Measurements from ENCODE around the gene PARD3B.
"Not testable (repeated sequence)": the region's sequence is repeated elsewhere in the genome, so short reads cannot be mapped to it uniquely, and the experiment has no call there.

Gene PARD3B

DNA sequence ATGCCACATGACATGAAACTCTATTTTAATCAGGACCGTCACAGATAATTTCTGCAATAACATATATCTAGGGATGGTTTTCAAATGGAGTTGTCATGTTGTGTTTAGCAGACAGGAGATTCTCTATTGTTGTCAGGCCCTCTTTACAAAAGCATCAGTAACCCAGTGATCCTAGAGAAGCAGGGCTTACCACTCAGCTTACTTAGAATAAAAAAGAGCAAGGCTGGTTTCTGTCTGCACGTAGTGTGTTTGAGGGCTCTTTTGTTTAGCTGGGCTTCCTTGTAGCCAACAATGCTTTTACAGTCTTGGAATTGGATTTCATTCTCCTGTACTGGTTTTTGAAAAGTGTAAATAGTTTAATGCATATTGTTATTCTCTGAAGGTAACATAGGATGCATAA lies 926.5 kb downstream of the PARD3B start:
- DNase-seq (ENCODE audit: low spot score): no peak

- no peak for DNase-seq (ENCODE audit: low spot score)
These were observed 928.5 kb downstream of the PARD3B start for GRCh38 chr2:205473791-205474190.

GRCh38 chr2:205474741-205475415 lies 929.6 kb downstream of the PARD3B start:
- no peak for DNase-seq (ENCODE audit: low spot score)

- DNase-seq (ENCODE audit: low spot score): no peak
These were observed 930.1 kb downstream of the PARD3B start for GRCh38 chr2:205475416-205475768.

- DNase-seq (ENCODE audit: low spot score): no peak
These were observed 931.9 kb downstream of the PARD3B start for GRCh38 chr2:205477016-205477705.

GRCh38 chr2:205481861-205482260 lies 936.6 kb downstream of the PARD3B start:
- DNase-seq (ENCODE audit: low spot score): no peak

DNA sequence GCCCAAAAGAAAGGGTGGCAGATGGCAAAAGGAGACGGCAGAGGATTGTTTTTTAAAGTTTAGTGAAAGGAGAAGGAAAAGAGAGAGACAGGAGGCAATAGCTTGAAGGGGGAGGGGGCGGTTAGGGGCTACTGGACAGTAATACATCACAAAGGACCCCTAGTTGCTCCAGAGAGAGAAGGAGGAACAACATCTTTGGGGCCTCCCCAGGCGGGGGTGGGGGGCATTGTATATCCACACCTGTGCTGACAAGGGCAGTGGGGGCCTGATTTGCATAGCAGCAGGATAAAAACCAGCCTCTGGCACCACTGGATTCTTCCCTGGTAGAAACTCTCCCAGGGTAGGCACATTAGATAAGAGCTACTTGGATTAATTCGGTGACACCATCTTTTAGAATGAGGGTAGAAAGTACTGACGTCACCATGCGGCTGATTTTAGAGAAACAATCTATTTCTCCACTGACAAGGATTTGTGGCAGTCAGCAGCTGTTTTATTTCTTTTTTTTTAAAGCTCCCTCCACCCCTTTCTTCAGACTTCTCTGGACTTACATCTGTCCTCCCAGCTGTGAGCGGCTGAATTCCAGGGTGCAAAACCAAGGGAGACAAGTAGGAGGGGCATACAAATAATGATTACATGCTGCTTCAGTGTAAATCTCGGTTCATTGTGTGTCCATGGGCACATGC lies 937.3 kb downstream of the PARD3B start:
- DNase-seq (ENCODE audit: low spot score): no peak

DNA sequence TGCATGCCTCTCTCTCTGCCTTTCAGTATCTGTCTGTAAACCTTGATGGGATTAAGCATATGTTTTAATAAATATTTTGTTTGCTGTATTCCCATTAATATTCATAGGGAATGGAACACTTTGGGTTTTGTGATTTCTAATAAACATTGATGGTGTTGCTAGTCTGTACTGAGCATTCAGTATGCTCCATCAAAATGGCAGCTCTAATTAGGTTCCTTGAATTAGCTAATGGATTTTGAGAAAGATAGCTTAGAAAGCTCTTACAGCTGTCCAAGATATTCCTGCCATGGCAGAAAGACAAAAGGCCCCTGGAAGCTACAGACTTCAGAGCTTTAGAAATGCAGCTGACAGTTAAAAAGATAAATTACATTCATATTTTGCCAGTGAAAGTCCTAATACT lies 937.8 kb downstream of the PARD3B start:
- DNase-seq (ENCODE audit: low spot score): no peak

GRCh38 chr2:205484215-205484614 lies 938.9 kb downstream of the PARD3B start:
- no peak for DNase-seq (ENCODE audit: low spot score)

- DNase-seq (ENCODE audit: low spot score): no peak
These were observed 939.5 kb downstream of the PARD3B start for GRCh38 chr2:205484764-205485163.

DNA sequence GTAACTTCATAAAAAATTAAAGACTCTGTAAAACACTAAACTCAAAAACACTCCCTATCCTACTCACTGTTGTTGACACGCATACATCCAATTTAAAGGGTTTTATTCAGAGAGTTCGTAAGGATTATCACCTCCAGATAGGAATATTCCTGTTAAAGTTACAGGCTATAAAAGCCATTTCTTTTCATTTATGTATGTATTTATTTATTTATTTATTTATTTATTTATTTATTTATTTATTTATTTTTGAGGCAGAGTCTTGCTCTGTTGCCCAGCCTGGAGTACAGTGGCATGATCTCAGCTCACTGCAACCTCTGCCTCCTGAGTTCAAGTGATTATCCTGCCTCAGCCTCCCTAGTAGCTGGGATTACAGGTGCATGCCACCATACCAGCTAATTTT lies 948.3 kb downstream of the PARD3B start:
- not testable (repeated sequence) for DNase-seq (ENCODE audit: low spot score)

DNA sequence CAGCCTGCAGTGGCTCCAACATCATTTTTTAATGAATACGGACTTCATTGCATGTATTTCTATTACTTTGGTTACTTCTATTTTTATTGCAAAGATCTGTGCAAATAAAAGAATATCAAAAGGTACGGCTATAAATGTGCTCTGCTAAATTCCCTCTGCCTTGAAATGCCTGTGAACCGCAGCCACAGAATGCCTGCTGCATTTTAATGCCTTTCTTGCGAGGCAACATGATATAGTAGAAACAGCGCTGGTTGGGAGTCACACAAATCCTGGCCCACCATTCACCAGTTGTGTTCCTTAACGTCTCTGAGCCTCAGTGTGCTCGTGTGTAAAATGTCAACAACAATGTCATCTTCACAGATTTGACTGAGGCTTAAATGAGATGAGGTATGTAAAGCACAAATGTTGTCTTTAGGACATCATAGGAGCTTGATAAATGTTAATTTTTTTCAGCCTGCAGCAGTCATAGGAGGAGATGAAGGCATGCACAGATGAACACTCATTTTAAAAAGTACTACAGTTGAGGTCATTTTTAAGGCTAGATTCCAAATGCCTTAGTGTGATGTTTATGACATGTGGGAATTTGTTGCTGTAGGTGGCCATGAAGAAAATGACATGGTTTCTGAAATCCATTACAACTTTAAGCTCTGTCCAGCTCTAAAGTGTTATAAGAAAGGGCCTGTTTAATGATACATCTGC lies 949.4 kb downstream of the PARD3B start:
- no peak for DNase-seq (ENCODE audit: low spot score)

- DNase-seq (ENCODE audit: low spot score): no peak
These were observed 950.5 kb downstream of the PARD3B start for GRCh38 chr2:205495819-205496218.

- no peak for DNase-seq (ENCODE audit: low spot score)
These were observed 951.1 kb downstream of the PARD3B start for GRCh38 chr2:205496370-205496769.

DNA sequence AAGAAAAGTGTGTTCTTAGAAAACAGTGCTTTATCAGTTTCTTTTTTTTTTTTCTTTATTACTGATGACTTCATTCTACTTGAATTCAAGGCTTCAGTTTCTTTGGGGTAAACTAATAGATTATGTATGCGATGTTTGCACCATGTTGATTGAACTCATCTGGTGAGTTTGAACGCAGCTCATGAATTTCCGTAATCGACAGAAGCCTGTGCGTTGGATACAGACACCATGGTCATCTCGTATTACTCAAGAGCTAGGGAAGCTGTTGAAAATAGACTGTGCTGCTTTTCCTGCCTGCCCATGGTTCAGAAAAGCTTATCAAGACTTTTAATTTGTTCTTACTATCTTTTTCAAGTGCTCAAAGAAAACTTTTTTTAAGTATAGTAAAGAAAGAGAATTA lies 951.5 kb downstream of the PARD3B start:
- DNase-seq (ENCODE audit: low spot score): no peak

DNA sequence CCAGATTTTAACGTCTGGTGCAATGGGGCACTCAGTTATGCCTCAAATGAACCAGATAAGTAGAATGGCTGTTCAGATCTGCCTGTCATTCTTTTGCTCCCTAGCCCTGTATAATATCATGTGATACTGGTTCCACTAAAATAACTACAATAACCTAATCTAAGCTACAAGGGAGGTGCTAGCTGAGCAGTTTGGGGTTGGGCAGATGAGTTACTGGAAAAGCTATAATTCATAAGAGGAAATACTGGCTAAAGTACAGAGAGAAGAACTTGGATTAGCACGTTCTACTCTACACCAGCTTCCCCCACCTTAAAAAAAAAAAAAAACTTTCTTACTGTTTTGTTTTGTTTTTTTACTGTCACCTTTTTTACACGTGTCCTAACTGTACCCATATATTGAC lies 953.7 kb downstream of the PARD3B start:
- DNase-seq (ENCODE audit: low spot score): no peak

DNA sequence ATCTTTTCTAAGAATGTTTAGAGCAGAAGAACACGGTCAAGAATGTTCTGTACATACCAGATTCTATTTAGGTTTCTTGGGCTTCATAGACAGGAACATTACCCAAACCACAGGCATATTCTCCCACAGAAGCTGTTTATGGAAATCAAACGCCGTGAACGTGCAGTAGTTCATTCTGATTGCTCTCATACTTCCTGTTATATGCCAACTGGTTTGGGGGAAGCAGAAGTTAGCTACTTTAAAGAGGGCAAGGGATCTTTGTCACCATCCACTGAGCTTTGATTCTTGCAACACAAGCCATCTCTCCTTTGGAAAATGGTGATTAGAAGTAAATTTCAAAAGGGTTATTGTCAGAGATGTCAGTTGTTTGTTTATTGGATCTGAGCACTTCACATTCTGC lies 954.8 kb downstream of the PARD3B start:
- no peak for DNase-seq (ENCODE audit: low spot score)

GRCh38 chr2:205500951-205501350 lies 955.7 kb downstream of the PARD3B start:
- DNase-seq (ENCODE audit: low spot score): no peak

DNA sequence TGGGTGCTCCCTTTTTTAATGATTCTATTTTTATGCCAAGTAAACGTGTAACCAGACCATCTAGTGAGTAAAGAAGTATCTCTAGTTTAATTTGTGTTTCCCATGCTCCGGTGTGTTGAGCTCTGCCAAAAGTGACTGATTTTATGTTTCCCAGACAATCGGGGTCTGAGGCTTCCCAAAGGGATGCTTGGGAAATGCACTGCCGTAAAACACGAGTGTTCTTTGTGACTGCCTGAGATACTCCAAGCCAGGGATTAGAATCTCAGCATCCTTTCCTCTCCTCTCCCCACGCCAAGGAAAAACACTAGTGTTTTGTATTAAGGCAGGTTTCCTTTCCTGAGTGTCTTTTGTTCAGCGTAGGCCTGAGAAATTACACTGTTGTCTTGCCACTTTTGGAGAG lies 956.6 kb downstream of the PARD3B start:
- no peak for DNase-seq (ENCODE audit: low spot score)

DNA sequence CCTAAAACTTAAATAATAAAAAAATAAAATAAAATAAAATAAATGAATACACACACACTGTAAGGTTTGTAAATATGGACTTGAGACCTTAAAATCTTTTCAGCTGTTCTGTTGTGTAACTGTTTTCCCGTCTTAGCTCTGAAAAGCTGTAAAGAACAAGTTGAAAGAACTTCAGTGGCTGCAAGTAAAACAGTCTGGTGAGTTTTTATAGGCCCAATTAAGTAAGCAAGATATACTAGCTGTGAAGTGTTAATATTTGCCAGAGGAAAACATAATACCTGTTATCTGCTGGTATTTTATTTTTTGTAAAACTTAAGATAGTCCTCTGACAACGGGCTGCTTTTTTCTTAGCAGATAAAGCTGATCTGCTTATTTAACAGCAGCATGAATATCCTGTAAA lies 960.1 kb downstream of the PARD3B start:
- DNase-seq (ENCODE audit: low spot score): no peak

DNA sequence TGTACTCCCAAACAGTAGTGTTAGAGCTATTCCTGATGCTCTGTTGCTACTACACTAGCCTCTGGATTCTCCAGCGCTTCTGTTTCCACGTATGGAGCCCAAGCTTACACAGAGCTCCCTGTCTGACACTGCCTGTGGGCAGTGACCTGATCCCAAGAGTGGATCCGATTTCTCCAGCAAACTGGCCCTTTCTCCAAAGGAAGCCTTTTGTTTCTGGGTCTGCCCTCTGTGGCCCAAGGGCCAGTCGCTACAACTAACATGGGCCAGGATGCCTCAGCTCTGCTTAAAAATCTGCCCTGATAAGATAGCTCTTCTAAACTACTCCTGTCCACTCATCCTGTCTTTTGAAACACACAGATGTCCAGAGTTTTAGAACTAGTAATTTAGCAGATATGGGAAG lies 964.4 kb downstream of the PARD3B start:
- DNase-seq (ENCODE audit: low spot score): no peak

DNA sequence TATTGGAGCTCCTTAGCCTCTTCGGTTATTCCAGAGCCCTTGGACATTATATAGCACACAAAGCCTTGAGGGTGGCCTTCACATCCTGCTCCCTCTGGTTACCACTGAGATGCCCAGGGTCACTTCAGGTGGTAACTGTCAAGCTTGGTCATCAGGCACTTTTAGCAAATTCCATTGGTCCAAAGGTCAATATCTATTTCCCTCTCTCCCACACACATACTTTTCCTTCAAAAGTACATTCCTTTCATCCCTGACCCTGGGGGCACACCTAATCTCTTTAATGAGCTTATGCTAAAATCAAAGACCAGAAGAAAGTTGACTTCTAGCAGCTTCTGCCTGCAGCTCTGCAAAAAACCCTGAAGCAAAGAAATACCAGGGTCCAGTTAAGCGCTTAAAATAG lies 965.1 kb downstream of the PARD3B start:
- no peak for DNase-seq (ENCODE audit: low spot score)

DNA sequence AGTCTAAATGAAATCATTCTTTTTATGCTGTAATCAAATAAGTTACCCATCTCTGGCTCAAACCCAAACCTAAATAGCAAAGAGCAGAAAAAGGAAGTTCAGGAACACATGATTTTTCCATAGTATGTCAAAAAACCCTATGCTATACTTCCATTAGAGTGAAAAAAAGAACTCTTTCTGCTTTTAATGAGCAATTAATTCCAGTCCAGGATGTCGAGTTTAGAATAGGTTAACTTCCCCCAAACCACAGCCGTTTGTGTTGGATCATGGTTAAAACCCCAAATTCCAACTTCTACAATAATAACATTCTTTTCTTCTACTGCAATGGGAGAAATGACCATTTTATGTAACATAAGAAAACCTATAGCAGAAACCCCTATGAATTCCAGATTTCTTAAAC lies 965.9 kb downstream of the PARD3B start:
- no peak for DNase-seq (ENCODE audit: low spot score)

Data from CD4-positive, alpha-beta T cell treated with Interleukin-6 at 100 ng/mL for 8 hours (primary cell).